GM21737 (cell line): ENCODE measurements around the gene C6orf163.
"Not testable (repeated sequence)": the region's sequence is repeated elsewhere in the genome, so short reads cannot be mapped to it uniquely, and the experiment has no call there.

ENCODE experiments used
- ATAC-seq: cut with Tn5 transposase; IDR thresholded peaks from one replicate; pipeline ENCODE4 v1.9.1; 2021; ENCODE audit warnings: mild to moderate bottlenecking, moderate library complexity; ENCODE audit not compliant: unreplicated experiment

The C6orf163 gene

GRCh38 chr6:87344731-87345130, at the start of gene C6orf163:
Gene C6orf163 (plus strand): TSS chr6:87344813. CDS start chr6:87345100, 287 bp downstream.
- ATAC-seq: no peak

- ATAC-seq: no peak
Observed at GRCh38 chr6:87297119-87297518, 47.5 kb upstream of the C6orf163 start.

GRCh38 chr6:87301277-87301676, 43.3 kb upstream of the C6orf163 start:
- not testable (repeated sequence) for ATAC-seq

GRCh38 chr6:87308970-87309369, 35.6 kb upstream of the C6orf163 start:
- ATAC-seq: no peak

DNA sequence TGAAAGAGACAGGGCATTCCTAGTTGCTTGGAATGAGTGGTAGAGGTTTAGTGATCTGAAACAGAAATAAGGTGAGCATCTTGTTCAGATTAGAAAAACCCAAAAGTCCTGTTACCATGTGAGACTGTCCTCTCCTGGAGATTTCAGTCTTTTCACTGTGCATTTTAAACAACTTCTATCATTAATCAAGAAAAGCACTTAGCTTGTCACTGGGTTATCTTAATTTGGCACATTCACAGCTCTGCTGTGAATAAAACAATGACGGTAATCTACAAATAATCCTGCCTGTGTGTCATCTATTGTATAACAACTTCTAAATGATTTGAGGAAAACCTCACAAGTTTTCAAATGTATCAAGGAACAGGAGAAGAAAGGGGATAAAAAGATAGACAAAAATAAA, 31.8 kb upstream of the C6orf163 start:
- ATAC-seq: no peak

- ATAC-seq: no peak
Observed at GRCh38 chr6:87315071-87315470, 29.5 kb upstream of the C6orf163 start.

GRCh38 chr6:87319271-87319987, 25.2 kb upstream of the C6orf163 start:
- ATAC-seq: no peak

GRCh38 chr6:87322304-87323212, 22.1 kb upstream of the C6orf163 start, which contains the start of gene SMIM8:
Gene SMIM8 (plus strand): TSS chr6:87322588. CDS start chr6:87337032, 14,444 bp downstream.
- peak; percentile 99 for ATAC-seq

- ATAC-seq: not testable (repeated sequence)
Observed at GRCh38 chr6:87323880-87324279, 20.7 kb upstream of the C6orf163 start.

GRCh38 chr6:87330961-87331360, 13.7 kb upstream of the C6orf163 start:
- ATAC-seq: no peak

DNA sequence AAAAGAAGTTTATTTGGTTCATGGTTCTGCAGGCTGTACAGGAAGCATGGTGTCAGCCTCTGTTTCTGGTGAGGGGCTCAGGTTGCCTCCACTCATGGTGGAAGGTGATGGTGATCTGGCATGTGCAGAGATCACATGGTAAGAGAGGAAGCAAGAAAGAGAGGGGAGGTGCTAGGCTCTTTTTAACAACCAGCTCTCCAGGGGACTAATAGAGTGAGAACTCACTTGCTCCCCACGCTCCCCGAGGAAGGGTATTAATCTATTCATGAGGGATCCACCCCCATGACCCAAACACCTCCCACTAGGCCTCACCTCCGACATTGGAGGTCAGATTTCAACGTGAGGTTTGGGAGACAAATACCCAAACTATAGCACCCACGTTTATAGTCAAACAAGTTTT, 11.6 kb upstream of the C6orf163 start:
- no peak for ATAC-seq

- no peak for ATAC-seq
Observed at GRCh38 chr6:87333591-87334181, 10.9 kb upstream of the C6orf163 start.

DNA sequence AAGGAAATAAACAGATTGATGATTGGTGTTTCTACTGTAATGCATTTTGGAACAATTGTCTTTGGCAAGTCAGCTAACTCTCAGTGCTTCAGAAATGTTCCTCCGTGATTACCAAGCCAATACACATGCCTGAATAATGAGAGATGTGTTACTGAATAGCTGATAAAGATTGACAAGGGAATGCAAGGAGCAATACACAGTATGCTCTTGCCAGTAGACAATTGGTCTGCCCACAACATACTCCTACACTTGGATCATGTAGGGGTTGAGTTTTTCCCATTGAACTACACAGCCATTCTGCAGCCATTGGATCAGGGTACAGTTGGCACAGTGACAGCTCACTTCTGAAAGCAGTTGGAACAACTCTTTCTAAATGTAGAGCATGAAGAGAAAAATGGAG, 9.9 kb upstream of the C6orf163 start:
- no peak for ATAC-seq

GRCh38 chr6:87336367-87336766, 8.2 kb upstream of the C6orf163 start:
- ATAC-seq: no peak

GRCh38 chr6:87340230-87340629, 4.4 kb upstream of the C6orf163 start:
- no peak for ATAC-seq

DNA sequence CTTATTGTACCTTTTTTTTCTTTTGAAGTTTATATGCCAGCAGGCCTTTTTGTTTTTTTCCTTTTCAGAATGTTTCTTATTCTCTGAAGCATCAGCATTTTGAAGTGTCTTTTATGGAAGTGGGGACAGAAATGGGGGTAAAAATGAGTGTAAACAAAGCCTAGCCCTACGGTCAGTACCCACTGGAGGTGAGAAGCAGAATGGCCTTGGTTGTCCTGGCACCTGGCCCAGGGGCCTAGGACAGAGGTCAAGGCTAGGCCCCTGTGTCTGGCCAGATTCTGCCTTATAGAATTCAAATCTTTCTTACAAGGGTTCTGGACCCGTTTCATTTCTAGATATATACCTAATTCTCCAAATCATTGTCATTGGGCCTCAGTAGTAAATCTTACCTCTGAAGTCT, 3.5 kb upstream of the C6orf163 start:
- no peak for ATAC-seq

- peak; percentile 93 for ATAC-seq
Observed at GRCh38 chr6:87341899-87342298, 2.7 kb upstream of the C6orf163 start.

DNA sequence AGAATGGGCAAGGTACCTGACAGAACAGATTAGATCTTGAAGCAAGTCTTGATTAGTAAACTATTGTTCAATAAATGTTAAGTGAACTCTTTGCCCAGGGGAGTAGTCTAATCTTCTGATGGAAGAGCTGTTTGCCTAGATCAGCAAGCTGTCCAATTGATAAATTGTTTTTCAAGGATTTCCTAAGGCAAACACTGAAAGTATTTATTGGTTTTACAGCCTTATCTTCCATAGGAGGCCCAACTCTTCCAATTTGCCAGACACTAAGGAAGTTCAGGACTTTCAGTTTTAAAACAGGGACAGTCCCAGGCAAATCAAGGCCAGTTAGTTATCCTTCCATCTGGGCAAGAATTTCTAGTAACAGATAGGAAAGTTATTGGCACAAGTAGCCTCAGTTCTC, 1.8 kb upstream of the C6orf163 start:
- no peak for ATAC-seq

GRCh38 chr6:87346700-87347099, 2.1 kb downstream of the C6orf163 start:
- ATAC-seq: no peak

- no peak for ATAC-seq
Observed at GRCh38 chr6:87349896-87350295, 5.3 kb downstream of the C6orf163 start.

GRCh38 chr6:87350516-87350915, 5.9 kb downstream of the C6orf163 start:
- ATAC-seq: no peak
